Measurements from ENCODE around the gene EPB41.
"Not testable (repeated sequence)": the region's sequence is repeated elsewhere in the genome, so short reads cannot be mapped to it uniquely, and the experiment has no call there.

Gene EPB41

GRCh38 chr1:28914228-28915030, at the start of gene EPB41:
TSS of gene EPB41 (plus strand) at chr1:28914569. CDS start at chr1:28987438, 72,869 bp downstream.
- H3K4me3 ChIP-seq (ENCODE audit: low read depth, low read length), result peak within 1 kb of the TSS; percentile 75

GRCh38 chr1:28864695-28865094, 49.7 kb upstream of the EPB41 start:
- no peak overlapping the region for H3K4me3 ChIP-seq (ENCODE audit: low read depth, low read length)

- no peak overlapping the region for H3K4me3 ChIP-seq (ENCODE audit: low read depth, low read length)
Observed at GRCh38 chr1:28865997-28866650, 48.2 kb upstream of the EPB41 start.

GRCh38 chr1:28867850-28868249, 46.5 kb upstream of the EPB41 start:
- no peak overlapping the region for H3K4me3 ChIP-seq (ENCODE audit: low read depth, low read length)

GRCh38 chr1:28869952-28870351, 44.4 kb upstream of the EPB41 start:
- no peak overlapping the region for H3K4me3 ChIP-seq (ENCODE audit: low read depth, low read length)

GRCh38 chr1:28871631-28872401, 42.6 kb upstream of the EPB41 start:
- H3K4me3 ChIP-seq (ENCODE audit: low read depth, low read length), result no peak overlapping the region

GRCh38 chr1:28875134-28875533, 39.2 kb upstream of the EPB41 start:
- not testable (repeated sequence) for H3K4me3 ChIP-seq (ENCODE audit: low read depth, low read length)

- H3K4me3 ChIP-seq (ENCODE audit: low read depth, low read length), result no peak overlapping the region
Observed at GRCh38 chr1:28877132-28877781, 37.1 kb upstream of the EPB41 start.

GRCh38 chr1:28878796-28879195, 35.6 kb upstream of the EPB41 start:
- H3K4me3 ChIP-seq (ENCODE audit: low read depth, low read length), result no peak overlapping the region

GRCh38 chr1:28882009-28882628, 32.2 kb upstream of the EPB41 start:
- H3K4me3 ChIP-seq (ENCODE audit: low read depth, low read length), result no peak overlapping the region

GRCh38 chr1:28883242-28883616, 31.1 kb upstream of the EPB41 start:
- H3K4me3 ChIP-seq (ENCODE audit: low read depth, low read length), result no peak overlapping the region

- no peak overlapping the region for H3K4me3 ChIP-seq (ENCODE audit: low read depth, low read length)
Observed at GRCh38 chr1:28885472-28885877, 28.9 kb upstream of the EPB41 start.

GRCh38 chr1:28885977-28886730, 28.2 kb upstream of the EPB41 start:
- H3K4me3 ChIP-seq (ENCODE audit: low read depth, low read length), result peak overlapping the region; percentile 44

- H3K4me3 ChIP-seq (ENCODE audit: low read depth, low read length), result peak overlapping the region; percentile 66
Observed at GRCh38 chr1:28886731-28887418, 27.5 kb upstream of the EPB41 start.

GRCh38 chr1:28887419-28887834, 26.9 kb upstream of the EPB41 start:
- H3K4me3 ChIP-seq (ENCODE audit: low read depth, low read length), result peak overlapping the region; percentile 66

- peak overlapping the region; percentile 66 for H3K4me3 ChIP-seq (ENCODE audit: low read depth, low read length)
Observed at GRCh38 chr1:28887835-28888682, 26.3 kb upstream of the EPB41 start.

- no peak overlapping the region for H3K4me3 ChIP-seq (ENCODE audit: low read depth, low read length)
Observed at GRCh38 chr1:28888915-28889314, 25.5 kb upstream of the EPB41 start.

GRCh38 chr1:28889357-28889756, 25.0 kb upstream of the EPB41 start:
- H3K4me3 ChIP-seq (ENCODE audit: low read depth, low read length), result no peak overlapping the region

Data from iPS-11a (cell line).